K562 treated with DMSO at 1 percent for 12 hours (cell line): ENCODE data around the gene PROM2. TPM values are rescaled to one million over a fixed set of nuclear protein-coding genes. Genes with fewer than 3 reads are reported as not detected.

ENCODE experiments used
- total RNA-seq: library from RNA; unstranded; fragments of 300-600 nt; gene quantifications from 2 replicates; pipeline ENCODE4 v1.2.3, GENCODE V29; 2022; ENCODE audit not compliant: insufficient read depth

The PROM2 gene
- not detected in 2 replicates for total RNA-seq

GRCh38 chr2:95274291-95275150 lies at the start of gene PROM2:
TSS of gene PROM2 (plus strand) at chr2:95274449. CDS start at chr2:95274586, 137 bp downstream.

GRCh38 chr2:95296880-95297487 lies 22.7 kb downstream of the PROM2 start, which contains the start of gene KCNIP3:
TSS of gene KCNIP3 (plus strand) at chr2:95297347. CDS start at chr2:95297439, 92 bp downstream.

Other genes starting within 250 kb of the PROM2 start
- not detected in 2 replicates for gene MAL, start 248.7 kb upstream of the PROM2 start, total RNA-seq
- gene MRPS5, start 152.6 kb upstream of the PROM2 start, total RNA-seq = 55.1 and 71.6 TPM in 2 replicates
- 3.1 and 7.9 TPM in 2 replicates for gene ZNF514, start 114.6 kb upstream of the PROM2 start, total RNA-seq
- gene ZNF2, start 108.6 kb upstream of the PROM2 start, total RNA-seq = 1.7 and 2.3 TPM in 2 replicates
- not detected in 2 replicates for gene ZNF892, start 66.9 kb upstream of the PROM2 start, total RNA-seq
- gene KCNIP3, start 22.9 kb downstream of the PROM2 start, total RNA-seq = not detected in 2 replicates
- gene FAHD2A, start 128.3 kb downstream of the PROM2 start, total RNA-seq = 26.3 and 36.5 TPM in 2 replicates
- gene TRIM43B, start 210.3 kb downstream of the PROM2 start, total RNA-seq = not detected in 2 replicates